ENCODE data around the gene SLC23A2.

- TF ChIP-seq CTCF (IDR thresholded peaks at IDR 0.05 in 2 of 3, conservative IDR thresholded peaks at IDR 0.05 in 1 of 3; ENCODE audit: borderline replicate concordance in 1 of 3, insufficient read depth in 1 of 3, low read depth in 2 of 3, low read length in 2 of 3) (no peak), ZFX (IDR thresholded peaks at IDR 0.05) (no peak), CEBPB (IDR thresholded peaks at IDR 0.05; ENCODE audit: low read depth) (no peak), SIN3A (IDR thresholded peaks at IDR 0.05; ENCODE audit: low read depth) (no peak), ZNF274 (IDR thresholded peaks at IDR 0.05; ENCODE audit: low read depth, low read length) (no peak), TCF7L2 (IDR thresholded peaks at IDR 0.05; ENCODE audit: borderline replicate concordance, extremely low read depth, insufficient read depth, insufficient read length) (no peak), SP1 (IDR thresholded peaks at IDR 0.05; ENCODE audit: low read depth) (no peak)
These were observed 80.7 kb downstream of the SLC23A2 start for GRCh38 chr20:4920655-4921054.
